HG03280 (cell line): Measurements from ENCODE around the gene DDX41.

Experiments used
- ATAC-seq: cut with Tn5 transposase; IDR thresholded peaks from one replicate; pipeline ENCODE4 v1.9.1; 2021; ENCODE audit warnings: mild to moderate bottlenecking, moderate library complexity; ENCODE audit not compliant: unreplicated experiment

The DDX41 gene

DNA sequence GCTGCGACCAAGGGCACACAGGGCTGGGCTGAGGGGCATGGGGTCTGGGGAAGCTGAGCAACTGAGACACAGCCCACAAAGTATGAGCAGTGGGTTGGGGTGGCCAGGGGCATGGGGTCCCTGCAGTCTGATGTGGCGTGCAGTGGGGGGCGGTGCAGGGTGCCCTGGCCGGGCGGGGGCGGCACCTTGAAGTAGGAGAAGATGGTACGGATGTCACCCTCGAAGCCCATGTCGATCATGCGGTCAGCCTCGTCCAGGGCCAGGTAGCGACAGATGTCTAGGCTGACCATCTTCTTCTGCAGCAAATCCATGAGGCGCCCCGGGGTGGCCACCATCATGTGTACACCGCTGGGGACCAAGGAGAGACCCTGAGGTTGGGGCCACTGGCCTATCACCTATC lies 3.3 kb downstream of the DDX41 start:
- ATAC-seq = no peak

DNA sequence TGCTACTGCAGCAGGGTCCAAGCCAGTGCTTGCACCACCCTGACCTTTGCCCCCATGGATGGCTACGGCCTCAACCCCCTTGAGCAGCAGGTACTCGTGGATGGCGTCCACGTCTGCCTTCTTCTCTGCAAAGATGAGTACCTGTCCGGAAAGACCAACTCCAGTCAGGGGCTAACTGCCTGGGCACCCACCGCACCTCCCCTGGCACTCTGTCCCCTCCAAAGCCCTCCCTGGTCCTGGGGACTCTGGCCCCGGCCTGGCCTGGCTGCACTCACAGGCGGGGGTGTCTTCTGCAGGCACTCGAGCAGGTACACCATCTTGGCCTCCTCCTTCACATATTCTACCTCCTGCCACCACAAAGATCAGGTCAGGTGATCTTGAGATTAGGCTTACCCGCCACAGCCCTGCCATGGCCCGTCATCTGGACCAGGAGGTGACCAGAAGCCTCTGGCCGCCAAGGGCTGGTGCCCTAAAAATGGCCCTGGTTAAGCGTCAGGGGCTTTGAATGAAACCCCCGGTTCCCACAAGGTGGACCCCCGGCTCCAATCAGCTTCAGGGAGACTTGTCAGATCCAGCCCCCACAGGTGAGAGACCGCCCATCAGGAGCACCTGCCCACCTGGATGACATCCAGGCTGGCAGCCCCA lies 3.9 kb downstream of the DDX41 start:
- ATAC-seq = no peak

DNA sequence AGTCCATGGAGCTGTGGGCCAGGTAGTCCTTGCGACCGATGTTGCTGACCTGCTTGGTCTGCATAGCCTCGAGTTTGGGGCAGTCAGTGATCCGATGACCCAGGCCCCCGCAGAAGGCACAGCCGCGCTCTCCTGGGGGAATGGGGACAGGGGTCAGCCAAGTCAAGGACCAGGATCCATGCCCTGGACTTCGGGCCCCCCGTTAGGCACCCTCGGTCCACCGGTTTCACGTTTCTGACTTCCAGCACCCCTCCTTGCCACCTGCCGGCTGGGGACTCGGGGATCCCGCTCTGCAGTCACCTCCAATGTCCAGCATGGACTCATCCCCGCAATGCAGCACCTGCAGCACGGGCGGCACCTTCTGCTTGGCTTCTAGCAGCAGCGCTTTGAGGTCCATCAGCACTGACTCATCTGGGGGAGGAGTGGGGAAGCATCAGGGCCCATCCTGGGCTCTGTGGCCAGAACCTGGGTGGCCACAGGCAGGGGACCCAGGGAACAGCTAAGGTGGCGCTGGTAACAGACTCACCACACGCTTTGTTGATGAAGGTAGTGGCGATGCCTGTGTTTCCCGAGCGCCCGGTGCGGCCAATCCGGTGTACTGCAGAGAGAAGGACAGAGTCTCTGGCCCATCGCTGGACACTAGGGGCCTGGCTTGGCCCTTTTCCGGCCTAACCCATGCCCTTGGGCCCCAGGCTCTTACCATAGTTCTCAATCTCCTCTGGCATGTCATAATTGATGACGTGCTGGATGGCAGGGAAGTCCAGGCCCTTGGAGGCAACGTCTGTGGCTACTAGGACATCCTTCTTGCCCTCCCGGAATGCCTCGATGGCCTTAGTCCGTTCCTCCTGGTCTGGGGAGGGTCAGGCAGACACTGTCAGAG lies 4.7 kb downstream of the DDX41 start:
- no peak for ATAC-seq

DNA sequence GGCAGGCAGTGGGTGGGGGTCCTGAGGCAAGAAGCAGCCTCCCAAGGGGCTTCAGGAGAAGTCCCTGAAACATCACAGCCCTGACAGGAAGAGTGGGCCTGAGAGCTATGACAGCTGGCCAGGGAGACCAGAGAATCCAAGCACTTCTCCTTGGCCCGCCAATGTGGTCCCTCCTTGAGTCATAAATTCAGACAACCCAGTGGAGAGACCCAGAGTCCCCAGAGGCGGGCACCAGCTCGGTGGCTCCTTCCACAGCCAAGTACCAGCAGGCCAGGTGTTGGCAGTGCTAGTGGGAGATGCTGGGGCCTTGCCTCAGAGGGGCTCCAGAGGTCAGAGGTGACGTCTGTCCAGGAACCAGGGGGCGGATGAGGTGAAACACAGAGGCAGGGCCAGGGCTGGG lies 5.6 kb downstream of the DDX41 start:
- no peak for ATAC-seq

DNA sequence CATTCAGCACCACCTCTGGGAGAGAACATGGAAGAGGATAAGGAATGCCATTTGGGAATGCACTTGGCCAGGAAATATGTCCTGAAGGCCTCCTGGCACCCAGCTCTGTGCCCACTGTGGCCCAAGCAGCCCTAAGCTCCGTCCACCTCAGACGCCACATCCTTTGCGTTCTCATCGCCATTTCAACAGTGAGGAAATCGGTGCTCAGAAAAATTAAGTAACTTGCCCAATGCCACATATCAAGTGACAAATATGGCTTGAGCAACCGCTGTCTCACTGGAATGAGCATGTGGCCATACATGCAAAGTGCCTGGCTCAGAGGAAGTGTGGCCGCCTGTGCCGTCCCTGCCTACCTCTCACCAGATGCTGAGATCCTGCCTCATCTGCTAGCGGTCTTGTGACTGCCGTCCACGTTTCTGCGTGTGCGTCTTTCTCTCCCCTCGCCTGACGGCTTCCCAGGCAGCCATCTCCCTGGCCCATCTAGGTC lies 6.2 kb downstream of the DDX41 start:
- ATAC-seq = no peak

DNA sequence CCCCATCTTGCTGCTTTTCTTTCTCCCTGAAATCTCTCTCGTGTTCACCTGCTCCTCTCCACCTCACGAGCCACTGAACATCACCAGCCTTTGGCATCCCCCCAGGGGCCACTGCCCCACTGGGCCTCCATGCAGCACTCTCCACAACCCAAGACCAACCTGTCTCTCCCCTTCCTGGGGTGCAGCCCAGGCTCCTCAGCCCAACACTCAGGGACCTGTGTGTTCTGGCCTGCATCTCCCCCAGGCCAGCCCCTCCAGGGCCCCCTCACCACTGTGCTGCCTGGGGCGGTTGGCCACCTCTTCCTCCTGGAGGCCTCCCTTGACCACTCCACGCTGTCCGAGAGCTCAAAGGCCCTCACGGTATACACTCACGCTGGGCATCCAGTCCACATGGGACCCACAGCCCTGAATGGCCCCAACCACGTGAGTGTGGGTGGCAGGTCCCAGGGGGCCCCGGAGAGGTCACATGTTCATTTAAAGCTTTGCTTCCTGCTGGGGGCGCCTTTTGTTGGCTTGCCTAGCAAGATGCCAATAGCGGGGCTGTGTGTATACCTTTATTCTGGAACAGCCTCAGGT lies 6.7 kb downstream of the DDX41 start:
- ATAC-seq = no peak

DNA sequence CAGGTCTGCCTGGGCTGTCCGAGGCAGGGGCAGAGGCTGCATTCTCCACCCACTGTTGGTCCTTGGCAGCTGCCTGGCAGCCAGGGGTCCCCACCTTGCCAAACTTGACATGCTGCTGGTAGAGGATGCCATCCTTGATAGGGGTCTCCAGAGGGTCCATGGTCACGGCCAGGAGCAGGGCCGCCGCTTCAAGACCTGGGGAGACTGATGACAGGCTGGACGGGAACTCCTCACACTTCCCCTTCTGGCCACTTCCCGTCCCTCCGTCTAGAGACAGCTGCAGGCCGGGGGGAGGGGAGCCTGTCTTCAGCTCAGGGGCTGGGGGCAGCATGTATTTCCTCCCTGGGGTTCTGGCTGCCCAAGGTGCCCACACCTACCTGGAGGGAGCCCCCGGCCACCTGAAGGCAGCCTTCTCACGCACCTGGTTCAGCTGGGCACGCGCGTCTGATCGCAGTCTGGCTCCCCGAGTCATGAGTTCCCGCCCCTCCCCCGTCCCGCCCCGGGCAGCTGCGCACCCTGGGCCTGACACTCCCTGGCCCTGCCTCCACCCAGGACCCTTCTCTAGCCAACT lies 7.3 kb downstream of the DDX41 start, which contains the start of gene DOK3:
TSS of gene DOK3 (minus strand) at position 446 of the 571 bp plus-strand sequence. CDS start at position 160, 286 bp downstream.
- ATAC-seq = no peak

DNA sequence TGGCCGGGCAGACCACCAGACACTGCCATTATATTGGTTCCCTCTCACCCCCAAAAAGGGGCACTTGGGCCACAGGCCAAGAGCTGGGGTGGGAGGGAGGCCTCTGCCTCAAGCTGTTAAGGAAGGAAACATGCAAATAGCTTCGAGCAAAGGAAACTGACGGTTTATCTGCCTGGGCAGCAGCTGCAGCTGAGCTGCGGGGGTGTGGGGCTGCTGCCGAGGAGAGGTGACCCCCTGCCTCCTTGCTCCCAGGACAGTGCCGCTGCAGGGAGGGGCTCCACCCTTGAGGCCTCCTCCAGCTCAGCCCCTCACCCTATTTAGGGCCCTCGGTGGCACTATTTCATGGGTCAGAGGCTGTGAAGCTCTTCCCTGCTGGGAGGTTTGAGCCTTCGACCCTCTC lies 7.9 kb downstream of the DDX41 start:
- peak; percentile 38 for ATAC-seq

DNA sequence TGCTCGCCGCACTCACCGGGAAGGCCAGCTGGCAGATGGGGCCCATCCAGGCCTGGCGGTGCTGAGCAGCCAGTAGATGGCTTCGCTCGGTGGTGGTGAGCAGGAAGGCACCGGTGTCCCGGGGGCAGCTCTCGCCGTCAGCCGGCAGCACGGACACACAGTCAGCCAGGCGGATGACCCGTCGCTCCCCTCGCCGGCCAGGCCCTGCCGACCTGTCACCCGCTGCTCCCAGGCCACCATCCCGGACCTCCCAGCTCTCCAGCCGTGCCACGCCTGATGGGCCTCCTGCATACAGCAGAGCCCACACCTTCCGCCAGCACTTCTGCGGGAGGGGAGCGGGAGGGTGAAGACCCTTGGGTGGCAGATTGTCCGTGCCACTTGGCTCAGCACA lies 8.5 kb downstream of the DDX41 start:
- ATAC-seq = no peak

DNA sequence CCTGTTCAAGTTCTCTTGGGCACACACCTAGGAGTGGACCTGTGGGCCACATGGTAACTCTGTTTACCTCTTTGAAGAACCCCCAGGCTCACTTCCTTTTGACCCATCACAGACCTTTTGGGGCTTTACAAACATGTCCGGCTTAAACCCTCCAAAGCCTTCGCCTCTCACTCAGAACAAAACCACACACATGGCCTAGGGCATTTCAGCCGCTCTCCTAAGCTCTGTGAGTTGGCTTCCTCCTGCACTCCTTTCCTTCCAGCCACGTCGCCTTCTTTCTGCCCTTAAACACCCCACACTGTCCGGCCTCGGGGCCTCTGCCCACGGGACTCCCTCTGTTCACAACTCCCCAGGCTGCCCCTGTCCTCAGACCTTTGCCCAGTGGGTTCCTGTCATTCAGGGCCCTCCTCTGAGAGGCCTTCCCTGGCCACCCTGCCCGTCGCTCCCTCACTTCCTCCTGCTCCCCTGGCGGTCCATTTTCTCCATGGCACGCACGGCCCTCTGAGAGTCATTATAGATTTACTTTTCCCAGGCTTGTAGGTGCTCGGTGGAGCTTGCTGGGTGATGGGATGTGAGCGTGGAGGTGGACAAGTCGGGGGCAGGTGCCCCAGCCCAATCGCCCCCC lies 9.1 kb downstream of the DDX41 start:
- no peak for ATAC-seq

DNA sequence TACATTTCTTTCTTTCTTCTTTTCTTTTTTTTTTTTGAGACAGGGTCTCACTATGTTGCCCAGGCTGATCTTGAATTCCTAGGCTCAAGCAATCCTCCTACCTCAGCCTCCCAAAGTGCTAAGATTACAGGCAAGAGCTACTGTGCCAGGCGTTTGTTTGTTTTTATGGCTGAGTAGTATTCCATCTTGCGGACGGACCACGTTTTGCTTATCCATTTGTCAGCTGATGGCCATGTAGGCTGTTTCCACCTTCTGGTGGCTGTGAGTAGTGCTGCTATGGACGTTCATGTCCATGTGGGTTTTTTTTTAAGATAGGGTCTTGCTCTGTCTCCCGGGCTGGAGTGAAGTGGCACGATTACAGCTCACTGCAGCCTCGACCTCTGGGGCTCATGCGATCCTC lies 9.6 kb downstream of the DDX41 start:
- ATAC-seq = no peak

DNA sequence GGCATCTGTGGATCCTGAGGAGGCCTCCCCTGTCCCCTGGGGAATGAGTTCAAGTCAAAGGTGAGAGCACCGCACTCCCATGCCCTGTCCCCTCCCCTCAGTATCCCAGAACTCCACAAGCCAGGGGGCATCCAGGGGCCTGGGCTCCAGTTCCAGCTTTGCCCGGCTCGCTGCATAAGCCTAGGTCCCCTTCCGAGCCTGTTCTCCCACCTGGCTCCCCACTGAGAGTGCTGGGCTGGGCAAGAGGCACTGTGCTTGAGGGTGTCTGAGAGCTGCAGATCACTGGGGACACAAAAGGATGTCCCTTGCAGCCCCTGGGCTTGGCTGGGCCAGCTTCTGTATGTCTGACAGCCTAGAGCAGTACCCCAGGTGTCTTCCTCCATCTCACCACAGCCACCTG lies 11.7 kb downstream of the DDX41 start:
- ATAC-seq = no peak

DNA sequence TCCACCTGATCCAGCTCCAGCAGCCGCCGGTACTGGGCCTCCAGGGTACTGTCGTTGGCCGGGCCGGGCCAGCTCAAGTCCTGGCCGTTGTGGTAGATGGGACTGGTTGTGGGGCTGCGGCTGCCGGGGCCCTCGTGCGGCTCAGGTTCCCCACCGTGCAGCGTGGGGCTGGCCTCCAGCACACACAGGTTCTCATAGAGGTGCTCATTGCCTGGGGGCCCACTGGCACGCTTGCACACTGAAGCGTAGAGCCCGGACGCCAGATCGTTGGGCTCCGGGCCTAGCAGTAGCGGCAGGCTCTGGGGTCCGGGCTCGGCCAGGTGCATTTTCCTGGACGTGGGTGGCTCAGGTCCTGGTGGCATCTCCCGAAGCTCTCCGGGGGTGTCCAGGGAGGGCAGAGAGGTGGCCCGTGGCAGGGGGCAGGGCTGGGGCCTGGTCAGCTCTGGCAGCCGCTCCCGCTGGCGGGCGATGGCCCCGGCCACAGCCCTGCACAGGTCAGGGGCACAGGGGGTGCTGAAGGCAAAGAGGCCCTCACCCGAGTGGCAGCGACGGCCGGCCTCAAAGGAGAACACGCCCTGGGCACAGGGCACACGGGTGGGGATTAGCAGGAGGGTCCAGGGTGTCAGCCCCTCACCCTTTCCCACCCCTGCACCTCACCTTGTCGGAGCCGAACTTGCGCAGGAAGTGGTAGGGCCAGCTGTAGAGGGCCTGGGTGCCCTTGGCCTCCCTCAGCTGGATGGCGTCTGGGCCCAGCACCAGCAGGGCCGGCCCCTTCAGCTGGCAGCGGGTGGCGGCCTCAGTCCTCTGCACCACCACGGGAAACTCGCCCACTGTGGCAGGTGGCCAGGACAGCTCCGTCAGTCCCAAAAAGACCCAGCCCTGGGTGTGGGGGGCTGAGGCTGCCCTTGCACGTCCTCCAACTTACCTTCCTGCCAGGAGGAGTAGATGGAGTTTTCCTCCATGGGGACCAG lies 12.4 kb downstream of the DDX41 start:
- no peak for ATAC-seq

DNA sequence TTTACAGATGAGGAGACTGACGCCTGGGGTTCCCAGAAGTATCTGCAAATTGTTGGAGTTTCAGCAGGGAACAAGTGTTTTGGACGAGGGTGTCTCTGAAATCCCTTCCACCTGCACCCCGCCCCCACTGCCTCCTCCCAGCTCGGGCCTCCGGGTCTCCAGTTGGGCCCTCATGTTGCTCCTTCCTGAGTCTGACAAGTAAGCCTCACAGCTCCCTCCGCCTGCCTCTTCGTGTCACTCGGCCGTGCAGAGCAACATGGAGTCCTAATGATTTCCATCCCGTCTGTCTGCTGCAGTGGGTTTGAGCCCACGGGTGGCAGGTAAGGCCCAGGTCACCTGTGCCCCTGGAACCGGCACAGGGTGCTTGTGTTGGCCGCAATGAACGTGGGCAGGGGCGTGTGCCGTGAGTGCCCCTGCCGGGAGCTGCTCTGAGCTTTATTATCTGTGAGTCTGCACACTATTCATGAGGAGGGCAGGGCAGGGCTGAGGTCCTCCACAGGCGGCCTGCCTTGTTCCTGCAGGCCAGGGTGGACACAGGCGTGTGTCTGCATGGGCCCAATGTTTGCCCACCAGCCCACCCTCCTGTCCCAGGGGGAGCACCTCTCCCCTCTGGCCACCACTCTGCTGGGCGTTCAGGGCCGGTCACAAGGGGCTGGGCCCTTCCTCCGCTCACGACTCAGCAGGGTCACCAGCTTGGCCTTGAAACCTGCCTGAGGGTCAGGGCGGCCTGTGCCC lies 13.2 kb downstream of the DDX41 start:
- no peak for ATAC-seq

DNA sequence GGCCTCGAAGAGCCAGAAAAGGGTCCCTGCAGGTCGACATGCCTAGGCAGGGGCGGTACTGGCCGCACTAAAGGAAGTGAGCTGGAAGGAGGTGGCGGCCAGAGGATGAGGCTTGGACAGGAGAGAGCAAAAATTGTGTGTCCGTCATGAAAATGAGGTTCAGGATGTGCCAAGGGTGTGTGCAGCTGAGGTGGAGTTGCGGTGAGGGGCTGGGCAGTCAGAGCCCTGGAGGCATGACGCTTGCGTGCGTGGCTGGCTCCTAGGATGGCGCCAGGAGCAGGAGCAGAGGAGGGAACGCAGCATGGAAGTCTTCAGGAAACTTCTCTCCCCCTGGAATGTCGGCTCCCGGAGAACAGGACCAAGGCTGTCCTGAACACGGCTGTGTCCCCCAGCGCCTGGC lies 13.9 kb downstream of the DDX41 start:
- ATAC-seq = no peak

DNA sequence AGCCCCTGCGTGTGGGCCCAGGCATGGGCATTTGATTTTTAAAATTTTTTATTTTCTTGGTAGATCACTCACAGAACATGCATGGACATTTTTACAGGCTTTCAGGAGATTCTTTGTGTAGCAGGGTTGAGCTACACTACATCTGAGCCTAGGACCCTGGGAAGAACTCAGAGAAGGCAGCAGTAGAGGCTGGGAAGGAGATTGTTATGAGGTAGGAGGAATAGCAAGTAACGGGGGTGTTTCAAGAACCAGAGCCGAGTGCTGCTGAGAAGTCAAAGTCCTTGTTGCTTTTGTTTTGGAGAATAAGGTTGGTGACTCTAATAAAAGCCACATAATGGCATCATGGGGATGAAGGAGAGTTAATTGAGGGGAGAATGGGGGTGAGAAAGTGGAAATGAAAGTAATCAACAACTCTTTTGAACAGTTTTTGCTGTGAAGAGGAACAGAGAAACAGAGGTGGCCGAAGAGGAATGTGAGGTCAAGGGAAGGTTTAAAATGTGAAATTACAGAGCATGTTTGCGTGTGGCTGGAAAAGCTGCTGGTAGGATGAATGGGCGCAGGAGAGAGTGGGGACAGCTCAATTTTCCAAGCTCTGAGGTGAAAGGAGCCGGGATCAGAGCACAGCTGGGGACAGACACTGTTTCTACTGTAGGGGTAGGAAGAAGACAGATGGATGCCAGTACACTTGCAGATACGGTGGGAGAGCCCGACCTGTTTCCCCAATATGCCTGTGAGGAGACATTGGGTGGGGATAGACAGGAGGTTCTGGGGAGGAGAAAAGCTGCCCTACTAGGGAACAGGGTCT lies 14.7 kb downstream of the DDX41 start:
- ATAC-seq = no peak

DNA sequence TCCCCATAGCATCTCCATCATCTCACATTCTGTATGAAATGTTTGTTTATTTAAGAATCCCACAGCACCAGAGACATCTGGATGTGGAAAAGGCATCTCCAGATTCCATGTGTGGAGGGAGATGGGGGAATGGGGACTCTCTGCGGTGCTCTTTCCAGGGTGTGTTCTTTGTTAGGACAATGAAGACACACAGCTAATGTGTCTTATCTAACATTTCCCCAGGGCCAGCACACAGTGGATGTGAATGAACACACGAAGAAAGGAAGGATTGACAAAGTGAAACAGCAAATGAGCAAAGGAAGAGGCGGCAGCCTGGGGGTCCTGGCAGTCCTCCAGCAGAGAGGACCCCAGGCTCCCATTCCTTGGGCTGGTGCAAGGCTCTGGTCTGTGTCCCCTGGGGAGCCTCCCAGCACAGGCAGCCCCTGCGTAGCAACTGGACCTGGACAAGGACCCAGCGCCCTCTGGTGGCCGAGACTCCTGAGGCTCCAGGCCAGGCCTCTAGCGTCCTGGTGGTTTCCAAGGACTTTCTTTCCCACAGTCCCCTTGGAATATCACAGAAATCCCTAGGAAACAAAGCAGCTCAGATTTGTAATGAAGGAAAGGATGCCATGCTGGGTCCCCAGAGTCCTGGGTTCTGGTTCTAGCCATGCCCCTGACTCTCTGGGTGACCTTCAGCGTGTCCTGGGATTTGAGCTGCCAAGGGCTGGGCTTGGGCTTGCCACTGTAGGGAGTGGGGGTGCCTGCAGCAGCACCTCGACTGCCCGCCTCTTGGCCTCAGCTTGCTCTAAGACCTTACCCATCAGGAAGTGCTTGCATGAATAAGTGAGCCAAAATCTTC lies 15.9 kb downstream of the DDX41 start:
- ATAC-seq = peak; percentile 26

DNA sequence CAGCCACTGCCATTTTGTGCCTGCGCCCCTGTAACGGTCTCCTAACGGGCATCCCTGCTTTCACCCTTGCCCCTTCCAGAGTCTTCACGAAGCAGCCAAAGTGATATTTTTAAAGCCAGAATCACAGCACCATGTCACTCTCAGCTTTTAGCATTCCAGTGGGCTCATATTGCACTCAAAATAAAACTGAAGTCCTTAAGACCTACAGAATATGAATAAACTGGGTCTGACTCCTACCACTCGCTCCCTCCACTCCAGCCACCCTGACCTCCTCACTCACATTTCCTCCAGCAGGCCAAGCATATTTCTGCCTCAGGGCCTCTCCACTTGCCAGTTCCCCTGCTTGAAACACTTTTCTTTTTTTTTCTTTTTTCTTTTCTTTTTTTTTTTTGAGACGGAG lies 16.9 kb downstream of the DDX41 start:
- no peak for ATAC-seq
